Colonic mucosa (tissue), 4 donors: ENCODE data around the gene HMGN2. TPM values are rescaled to one million over a fixed set of nuclear protein-coding genes. Genes with fewer than 3 reads are reported as not detected.

Source experiments
- DNase-seq: peaks from one replicate; pipeline ENCODE4 v3.0.0-alpha.2; 2020
- H3K27ac ChIP-seq: fragments of 200-600 bp; one replicate; pipeline ENCODE4 v1.8.0; 2021
- H3K27me3 ChIP-seq: fragments of 200-600 bp; one replicate; pipeline ENCODE4 v1.8.0; 2021
- H3K36me3 ChIP-seq: fragments of 200-600 bp; one replicate; pipeline ENCODE4 v1.8.0; 2021
- H3K4me1 ChIP-seq: fragments of 200-600 bp; one replicate; pipeline ENCODE4 v1.8.0; 2021; ENCODE audit warnings: mild to moderate bottlenecking
- H3K4me3 ChIP-seq: fragments of 200-600 bp; one replicate; pipeline ENCODE4 v1.8.0; 2021
- H3K9ac ChIP-seq, 2 donors: one replicate each; pipeline ENCODE4 v1.7.0; 2013; ENCODE audit warnings: control low read depth in 2 of 2, low read depth in 2 of 2, low read length in 2 of 2
- H3K9me3 ChIP-seq: fragments of 200-600 bp; one replicate; pipeline ENCODE4 v1.8.0; 2021
- intact Hi-C: fragments of 100-400 bp; cut with DNase I; formaldehyde crosslinking; loops from one replicate; pipeline ENCODE4 v1.14.1; 2022
- total RNA-seq, 2 donors: library from RNA; stranded (reverse); fragmentation: NEBNext Ultra II Directional in 1 of 2; extraction: Animal tissue kit (Norgen Biotek cat#: 25700) in 1 of 2; gene quantifications; one replicate each; pipeline ENCODE4 v1.2.1, GENCODE V29; 2021
- TF ChIP-seq, protein P1 (sequence below): fragments of 200-600 bp; IDR thresholded peaks from one replicate; pipeline ENCODE4 v1.8.0; 2022; ENCODE audit warnings: antibody characterized with exemption, mild to moderate bottlenecking
- donor health status: healthy.
- donor health status: DM: no; HTN: no; CAD: no.
- donor health status: DM: no; HTN: no; CAD: no.

Gene HMGN2
- total RNA-seq, 2 donors from 2014 or later: 332 to 758 TPM

DNA sequence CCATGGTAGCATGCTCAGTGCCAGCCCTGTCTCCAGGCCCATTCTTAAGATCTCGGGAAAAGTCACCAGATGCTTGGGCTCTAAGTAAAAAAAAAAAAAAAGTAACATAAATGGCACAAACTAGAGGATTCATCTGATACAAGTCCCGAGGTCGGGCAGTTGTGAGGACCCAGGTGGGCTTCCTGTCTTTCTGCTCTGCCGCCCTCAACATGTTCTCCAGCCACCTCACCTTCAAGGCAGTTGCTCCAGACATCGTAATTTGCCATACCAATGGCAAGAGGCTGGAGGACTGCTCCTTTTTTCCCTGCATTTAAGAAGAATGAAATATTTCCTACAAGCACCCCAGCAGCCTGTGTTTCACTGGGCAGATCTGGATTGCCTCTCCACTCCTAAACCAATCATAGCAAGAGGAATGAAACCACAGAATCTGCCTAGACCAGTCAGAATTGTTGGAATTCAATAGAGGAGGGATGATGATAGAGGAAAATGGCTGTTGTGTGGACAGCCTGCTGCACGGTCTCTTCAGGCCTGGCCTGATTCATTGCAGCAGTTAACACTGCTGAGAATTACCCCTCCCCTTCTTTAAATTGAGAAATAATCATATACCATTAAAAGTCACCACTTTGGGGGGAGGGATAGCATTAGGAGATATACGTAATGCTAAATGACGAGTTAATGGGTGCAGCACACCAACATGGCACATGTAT, 5.4 kb downstream of the HMGN2 start:
- Histone ChIP-seq H3K4me3 (no peak overlapping the region), H3K9me3 (no peaks in the 10 kb centered on the region), H3K9ac (no peak overlapping the region), H3K36me3 (no peaks in the 10 kb centered on the region), H3K27me3 (no peaks in the 10 kb centered on the region), H3K27ac (no peak overlapping the region), H3K4me1 (peaks cover 9% of the 10 kb centered on the region)
- TF ChIP-seq, protein P1, sequence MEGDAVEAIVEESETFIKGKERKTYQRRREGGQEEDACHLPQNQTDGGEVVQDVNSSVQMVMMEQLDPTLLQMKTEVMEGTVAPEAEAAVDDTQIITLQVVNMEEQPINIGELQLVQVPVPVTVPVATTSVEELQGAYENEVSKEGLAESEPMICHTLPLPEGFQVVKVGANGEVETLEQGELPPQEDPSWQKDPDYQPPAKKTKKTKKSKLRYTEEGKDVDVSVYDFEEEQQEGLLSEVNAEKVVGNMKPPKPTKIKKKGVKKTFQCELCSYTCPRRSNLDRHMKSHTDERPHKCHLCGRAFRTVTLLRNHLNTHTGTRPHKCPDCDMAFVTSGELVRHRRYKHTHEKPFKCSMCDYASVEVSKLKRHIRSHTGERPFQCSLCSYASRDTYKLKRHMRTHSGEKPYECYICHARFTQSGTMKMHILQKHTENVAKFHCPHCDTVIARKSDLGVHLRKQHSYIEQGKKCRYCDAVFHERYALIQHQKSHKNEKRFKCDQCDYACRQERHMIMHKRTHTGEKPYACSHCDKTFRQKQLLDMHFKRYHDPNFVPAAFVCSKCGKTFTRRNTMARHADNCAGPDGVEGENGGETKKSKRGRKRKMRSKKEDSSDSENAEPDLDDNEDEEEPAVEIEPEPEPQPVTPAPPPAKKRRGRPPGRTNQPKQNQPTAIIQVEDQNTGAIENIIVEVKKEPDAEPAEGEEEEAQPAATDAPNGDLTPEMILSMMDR: no peak
- DNase-seq: no peak
- intact Hi-C loops: no loop called here

DNA sequence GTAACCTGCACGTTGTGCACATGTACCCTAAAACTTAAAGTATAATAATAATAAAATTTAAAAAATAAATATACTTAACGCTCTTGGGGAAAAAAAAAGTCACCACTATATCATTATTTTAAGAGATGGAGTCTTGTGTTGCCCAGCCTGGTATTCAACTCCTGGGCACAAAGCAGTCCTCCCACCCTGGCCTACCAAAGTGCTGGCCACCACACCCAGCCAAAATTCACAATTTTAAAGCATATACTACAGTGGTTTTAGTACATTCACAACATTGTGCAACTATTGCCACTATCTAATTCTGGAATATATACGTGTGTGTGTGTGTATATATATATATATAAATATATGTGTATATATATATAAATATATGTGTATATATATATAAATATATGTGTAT, 5.9 kb downstream of the HMGN2 start:
- H3K9ac ChIP-seq: no peak overlapping the region
- peaks cover 9% of the 10 kb centered on the region for H3K4me1 ChIP-seq
- H3K9me3 ChIP-seq: no peaks in the 10 kb centered on the region
- H3K4me3 ChIP-seq: no peak overlapping the region
- H3K27me3 ChIP-seq: no peaks in the 10 kb centered on the region
- no peaks in the 10 kb centered on the region for H3K36me3 ChIP-seq
- intact Hi-C loops: no loop called here
- no peak for DNase-seq
- TF ChIP-seq, protein P1: no peak
- no peak overlapping the region for H3K27ac ChIP-seq

DNA sequence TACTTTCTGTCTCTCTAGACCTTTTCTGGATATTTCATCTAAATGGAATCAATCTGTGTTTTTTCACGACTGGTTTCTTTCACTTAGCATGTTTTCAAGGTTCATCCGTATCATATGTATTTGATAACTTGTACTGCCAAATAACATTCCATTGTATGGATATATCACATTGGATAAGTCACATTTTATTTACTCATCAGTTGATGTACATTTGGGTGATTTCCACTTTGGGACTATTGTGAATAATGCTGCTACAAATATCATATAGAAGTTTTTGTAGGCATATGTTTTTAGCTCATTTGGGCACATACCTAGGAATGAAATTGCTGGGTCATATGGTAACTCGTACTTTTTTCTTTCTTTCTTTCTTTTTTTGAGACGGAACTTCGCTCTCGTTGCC, 6.7 kb downstream of the HMGN2 start:
- no peak overlapping the region for H3K27ac ChIP-seq
- no peaks in the 10 kb centered on the region for H3K9me3 ChIP-seq
- intact Hi-C loops: no loop called here
- H3K4me3 ChIP-seq: no peak overlapping the region
- H3K4me1 ChIP-seq: peaks cover 2% of the 10 kb centered on the region
- no peaks in the 10 kb centered on the region for H3K27me3 ChIP-seq
- TF ChIP-seq, protein P1: no peak
- no peaks in the 10 kb centered on the region for H3K36me3 ChIP-seq
- H3K9ac ChIP-seq: no peak overlapping the region
- no peak for DNase-seq

DNA sequence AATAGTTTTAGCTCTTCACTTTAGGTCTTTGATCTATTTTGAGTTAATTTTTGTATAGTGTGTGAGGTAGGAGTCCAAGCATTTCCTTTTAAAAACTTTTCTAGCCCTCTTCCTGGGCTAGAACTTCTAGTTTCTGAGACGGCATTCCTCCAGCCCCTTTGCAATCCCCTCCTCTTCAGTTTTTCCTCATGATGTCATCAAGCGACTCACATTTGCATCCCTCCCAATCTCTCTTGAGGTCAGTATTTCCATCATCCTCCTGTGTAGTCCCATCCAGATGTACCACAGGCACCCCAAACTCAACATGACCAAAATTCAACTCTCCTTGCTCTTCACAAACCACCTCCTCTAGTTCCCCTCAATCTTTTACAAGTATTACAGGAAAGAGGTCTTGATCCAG, 10.7 kb downstream of the HMGN2 start:
- TF ChIP-seq, protein P1: no peak
- no peak for DNase-seq
- intact Hi-C loops: no loop called here
- H3K4me1 ChIP-seq: no peaks in the 10 kb centered on the region
- H3K27ac ChIP-seq: no peak overlapping the region
- no peaks in the 10 kb centered on the region for H3K9me3 ChIP-seq
- no peaks in the 10 kb centered on the region for H3K27me3 ChIP-seq
- no peak overlapping the region for H3K9ac ChIP-seq
- H3K36me3 ChIP-seq: no peaks in the 10 kb centered on the region
- no peak overlapping the region for H3K4me3 ChIP-seq

DNA sequence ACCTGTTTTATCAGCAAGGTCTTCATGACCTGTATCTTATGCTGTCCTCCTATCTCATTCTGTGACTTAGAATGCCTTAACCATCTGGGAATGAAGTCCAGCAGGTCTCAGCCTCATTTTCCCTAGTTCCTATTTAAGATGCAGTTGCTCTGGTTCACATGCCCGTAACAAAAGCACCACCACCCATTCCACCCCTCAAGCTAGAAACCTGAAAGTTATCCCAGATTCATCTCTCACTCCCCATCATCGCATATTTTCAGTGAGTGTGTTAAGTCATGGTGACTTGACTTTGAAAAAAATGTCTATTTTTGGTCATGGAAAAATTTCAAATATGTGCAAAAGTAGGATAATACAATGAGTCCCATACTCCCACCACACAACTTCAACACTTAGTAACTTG, 11.7 kb downstream of the HMGN2 start:
- DNase-seq: no peak
- H3K36me3 ChIP-seq: no peaks in the 10 kb centered on the region
- no peaks in the 10 kb centered on the region for H3K27me3 ChIP-seq
- no peak overlapping the region for H3K9ac ChIP-seq
- no peaks in the 10 kb centered on the region for H3K4me1 ChIP-seq
- TF ChIP-seq, protein P1: no peak
- H3K9me3 ChIP-seq: no peaks in the 10 kb centered on the region
- intact Hi-C loops: no loop called here
- H3K4me3 ChIP-seq: no peak overlapping the region
- H3K27ac ChIP-seq: no peak overlapping the region
